ENCODE measurements around the gene CEP126.

The CEP126 gene

GRCh38 chr11:101914738-101915426, at the start of gene CEP126:
Gene CEP126 (plus strand): TSS chr11:101915010. CDS start chr11:101915285, 275 bp downstream.
- Histone ChIP-seq H3K9me3 (ENCODE audit: control insufficient read depth, insufficient read depth, low read length) (no peaks in the 10 kb centered on the region), H3K36me3 (ENCODE audit: control insufficient read depth, insufficient read depth, low read length) (no peaks in the 10 kb centered on the region), H3K4me1 (ENCODE audit: control insufficient read depth, insufficient read depth, low read length) (no peaks in the 10 kb centered on the region; the same call in 1 of the 2 replicates), H3K4me3 (ENCODE audit: low read length) (peak within 1 kb of the TSS; percentile 56), H3K27ac (ENCODE audit: low read length) (no peak within 1 kb of the TSS), H3K27me3 (ENCODE audit: control insufficient read depth, insufficient read depth, low read length) (no peaks in the 10 kb centered on the region)
- peak; percentile 76 for DNase-seq (ENCODE audit: low read depth, low spot score)
- no CpG with 5 or more reads among the region's 56 CpGs for WGBS (ENCODE audit: insufficient coverage, insufficient read length)

- no peak for DNase-seq (ENCODE audit: low read depth, low spot score)
- H3K27ac ChIP-seq (ENCODE audit: low read length), result no peak overlapping the region
- no peaks in the 10 kb centered on the region for H3K9me3 ChIP-seq (ENCODE audit: control insufficient read depth, insufficient read depth, low read length)
- no CpG with 5 or more reads among the region's 5 CpGs for WGBS (ENCODE audit: insufficient coverage, insufficient read length)
- H3K36me3 ChIP-seq (ENCODE audit: control insufficient read depth, insufficient read depth, low read length), result no peaks in the 10 kb centered on the region
- no peaks in the 10 kb centered on the region for H3K27me3 ChIP-seq (ENCODE audit: control insufficient read depth, insufficient read depth, low read length)
- H3K4me3 ChIP-seq (ENCODE audit: low read length), result no peak overlapping the region
- H3K4me1 ChIP-seq (ENCODE audit: control insufficient read depth, insufficient read depth, low read length), result no peaks in the 10 kb centered on the region
These were observed 48.0 kb upstream of the CEP126 start for GRCh38 chr11:101866619-101867491.

- H3K27ac ChIP-seq (ENCODE audit: low read length), result no peak overlapping the region
- H3K4me1 ChIP-seq (ENCODE audit: control insufficient read depth, insufficient read depth, low read length), result no peaks in the 10 kb centered on the region
- no peaks in the 10 kb centered on the region for H3K36me3 ChIP-seq (ENCODE audit: control insufficient read depth, insufficient read depth, low read length)
- H3K4me3 ChIP-seq (ENCODE audit: low read length), result no peak overlapping the region
- H3K9me3 ChIP-seq (ENCODE audit: control insufficient read depth, insufficient read depth, low read length), result no peaks in the 10 kb centered on the region
- no CpG with 5 or more reads among the region's 2 CpGs for WGBS (ENCODE audit: insufficient coverage, insufficient read length)
- no peaks in the 10 kb centered on the region for H3K27me3 ChIP-seq (ENCODE audit: control insufficient read depth, insufficient read depth, low read length)
- no peak for DNase-seq (ENCODE audit: low read depth, low spot score)
These were observed 46.9 kb upstream of the CEP126 start for GRCh38 chr11:101867951-101868350.

GRCh38 chr11:101870510-101870909, 44.3 kb upstream of the CEP126 start:
- Histone ChIP-seq H3K4me1 (ENCODE audit: control insufficient read depth, insufficient read depth, low read length) (no peaks in the 10 kb centered on the region), H3K4me3 (ENCODE audit: low read length) (no peak overlapping the region), H3K27me3 (ENCODE audit: control insufficient read depth, insufficient read depth, low read length) (no peaks in the 10 kb centered on the region), H3K9me3 (ENCODE audit: control insufficient read depth, insufficient read depth, low read length) (no peaks in the 10 kb centered on the region), H3K36me3 (ENCODE audit: control insufficient read depth, insufficient read depth, low read length) (no peaks in the 10 kb centered on the region), H3K27ac (ENCODE audit: low read length) (no peak overlapping the region)
- DNase-seq (ENCODE audit: low read depth, low spot score), result no peak
- WGBS (ENCODE audit: insufficient coverage, insufficient read length), result no CpG with 5 or more reads among the region's 6 CpGs

- Histone ChIP-seq H3K4me3 (ENCODE audit: low read length) (no peak overlapping the region), H3K36me3 (ENCODE audit: control insufficient read depth, insufficient read depth, low read length) (no peaks in the 10 kb centered on the region), H3K27me3 (ENCODE audit: control insufficient read depth, insufficient read depth, low read length) (no peaks in the 10 kb centered on the region), H3K27ac (ENCODE audit: low read length) (no peak overlapping the region), H3K9me3 (ENCODE audit: control insufficient read depth, insufficient read depth, low read length) (no peaks in the 10 kb centered on the region), H3K4me1 (ENCODE audit: control insufficient read depth, insufficient read depth, low read length) (no peaks in the 10 kb centered on the region)
- no CpG with 5 or more reads among the region's 6 CpGs for WGBS (ENCODE audit: insufficient coverage, insufficient read length)
- DNase-seq (ENCODE audit: low read depth, low spot score), result no peak
These were observed 42.5 kb upstream of the CEP126 start for GRCh38 chr11:101872171-101872882.

- peak; percentile 9 for DNase-seq (ENCODE audit: low read depth, low spot score)
- H3K27me3 ChIP-seq (ENCODE audit: control insufficient read depth, insufficient read depth, low read length), result no peaks in the 10 kb centered on the region
- WGBS (ENCODE audit: insufficient coverage, insufficient read length), result no CpG with 5 or more reads among the region's 4 CpGs
- no peak overlapping the region for H3K4me3 ChIP-seq (ENCODE audit: low read length)
- no peaks in the 10 kb centered on the region for H3K36me3 ChIP-seq (ENCODE audit: control insufficient read depth, insufficient read depth, low read length)
- H3K4me1 ChIP-seq (ENCODE audit: control insufficient read depth, insufficient read depth, low read length), result no peaks in the 10 kb centered on the region
- no peaks in the 10 kb centered on the region for H3K9me3 ChIP-seq (ENCODE audit: control insufficient read depth, insufficient read depth, low read length)
- H3K27ac ChIP-seq (ENCODE audit: low read length), result no peak overlapping the region
These were observed 34.6 kb upstream of the CEP126 start for GRCh38 chr11:101880222-101880621.

- WGBS (ENCODE audit: insufficient coverage, insufficient read length), result no CpG with 5 or more reads among the region's 2 CpGs
- Histone ChIP-seq H3K4me1 (ENCODE audit: control insufficient read depth, insufficient read depth, low read length) (no peaks in the 10 kb centered on the region), H3K4me3 (ENCODE audit: low read length) (no peak overlapping the region), H3K9me3 (ENCODE audit: control insufficient read depth, insufficient read depth, low read length) (no peaks in the 10 kb centered on the region), H3K27ac (ENCODE audit: low read length) (no peak overlapping the region), H3K36me3 (ENCODE audit: control insufficient read depth, insufficient read depth, low read length) (no peaks in the 10 kb centered on the region), H3K27me3 (ENCODE audit: control insufficient read depth, insufficient read depth, low read length) (no peaks in the 10 kb centered on the region)
- no peak for DNase-seq (ENCODE audit: low read depth, low spot score)
These were observed 33.2 kb upstream of the CEP126 start for GRCh38 chr11:101881586-101881985.

GRCh38 chr11:101885631-101886030, 29.2 kb upstream of the CEP126 start:
- Histone ChIP-seq H3K27ac (ENCODE audit: low read length) (no peak overlapping the region), H3K27me3 (ENCODE audit: control insufficient read depth, insufficient read depth, low read length) (no peaks in the 10 kb centered on the region), H3K4me3 (ENCODE audit: low read length) (no peak overlapping the region), H3K36me3 (ENCODE audit: control insufficient read depth, insufficient read depth, low read length) (no peaks in the 10 kb centered on the region), H3K4me1 (ENCODE audit: control insufficient read depth, insufficient read depth, low read length) (no peaks in the 10 kb centered on the region), H3K9me3 (ENCODE audit: control insufficient read depth, insufficient read depth, low read length) (no peaks in the 10 kb centered on the region)
- DNase-seq (ENCODE audit: low read depth, low spot score), result no peak
- WGBS (ENCODE audit: insufficient coverage, insufficient read length), result 100% methylated on average over 2 of the region's 4 CpGs

GRCh38 chr11:101889767-101890166, 25.0 kb upstream of the CEP126 start:
- WGBS (ENCODE audit: insufficient coverage, insufficient read length), result no CpG with 5 or more reads among the region's 4 CpGs
- Histone ChIP-seq H3K4me1 (ENCODE audit: control insufficient read depth, insufficient read depth, low read length) (no peaks in the 10 kb centered on the region), H3K27ac (ENCODE audit: low read length) (no peak overlapping the region), H3K4me3 (ENCODE audit: low read length) (no peak overlapping the region), H3K36me3 (ENCODE audit: control insufficient read depth, insufficient read depth, low read length) (no peaks in the 10 kb centered on the region), H3K27me3 (ENCODE audit: control insufficient read depth, insufficient read depth, low read length) (no peaks in the 10 kb centered on the region), H3K9me3 (ENCODE audit: control insufficient read depth, insufficient read depth, low read length) (no peaks in the 10 kb centered on the region)
- DNase-seq (ENCODE audit: low read depth, low spot score), result no peak

GRCh38 chr11:101894505-101894904, 20.3 kb upstream of the CEP126 start:
- Histone ChIP-seq H3K4me3 (ENCODE audit: low read length) (no peak overlapping the region), H3K27ac (ENCODE audit: low read length) (no peak overlapping the region), H3K36me3 (ENCODE audit: control insufficient read depth, insufficient read depth, low read length) (no peaks in the 10 kb centered on the region), H3K4me1 (ENCODE audit: control insufficient read depth, insufficient read depth, low read length) (no peaks in the 10 kb centered on the region), H3K9me3 (ENCODE audit: control insufficient read depth, insufficient read depth, low read length) (no peaks in the 10 kb centered on the region), H3K27me3 (ENCODE audit: control insufficient read depth, insufficient read depth, low read length) (no peaks in the 10 kb centered on the region)
- no CpG with 5 or more reads among the region's 1 CpG for WGBS (ENCODE audit: insufficient coverage, insufficient read length)
- DNase-seq (ENCODE audit: low read depth, low spot score), result no peak

Data from iPS DF 6.9 (cell line).